GM12801 (cell line): ENCODE measurements around the gene OTOS.

Experiments
- TF ChIP-seq, protein P1 (sequence below): IDR thresholded peaks from one replicate; pipeline ENCODE4 v1.5.1; 2011; ENCODE audit warnings: control low read depth; ENCODE audit not compliant: insufficient read length; ENCODE audit errors: extremely low read depth

OTOS gene

GRCh38 chr2:240166191-240166590 is 25.7 kb upstream of the OTOS start:
- TF ChIP-seq, protein P1, sequence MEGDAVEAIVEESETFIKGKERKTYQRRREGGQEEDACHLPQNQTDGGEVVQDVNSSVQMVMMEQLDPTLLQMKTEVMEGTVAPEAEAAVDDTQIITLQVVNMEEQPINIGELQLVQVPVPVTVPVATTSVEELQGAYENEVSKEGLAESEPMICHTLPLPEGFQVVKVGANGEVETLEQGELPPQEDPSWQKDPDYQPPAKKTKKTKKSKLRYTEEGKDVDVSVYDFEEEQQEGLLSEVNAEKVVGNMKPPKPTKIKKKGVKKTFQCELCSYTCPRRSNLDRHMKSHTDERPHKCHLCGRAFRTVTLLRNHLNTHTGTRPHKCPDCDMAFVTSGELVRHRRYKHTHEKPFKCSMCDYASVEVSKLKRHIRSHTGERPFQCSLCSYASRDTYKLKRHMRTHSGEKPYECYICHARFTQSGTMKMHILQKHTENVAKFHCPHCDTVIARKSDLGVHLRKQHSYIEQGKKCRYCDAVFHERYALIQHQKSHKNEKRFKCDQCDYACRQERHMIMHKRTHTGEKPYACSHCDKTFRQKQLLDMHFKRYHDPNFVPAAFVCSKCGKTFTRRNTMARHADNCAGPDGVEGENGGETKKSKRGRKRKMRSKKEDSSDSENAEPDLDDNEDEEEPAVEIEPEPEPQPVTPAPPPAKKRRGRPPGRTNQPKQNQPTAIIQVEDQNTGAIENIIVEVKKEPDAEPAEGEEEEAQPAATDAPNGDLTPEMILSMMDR = no peak

GRCh38 chr2:240165661-240166060 is 25.2 kb upstream of the OTOS start:
- TF ChIP-seq, protein P1 = no peak

DNA sequence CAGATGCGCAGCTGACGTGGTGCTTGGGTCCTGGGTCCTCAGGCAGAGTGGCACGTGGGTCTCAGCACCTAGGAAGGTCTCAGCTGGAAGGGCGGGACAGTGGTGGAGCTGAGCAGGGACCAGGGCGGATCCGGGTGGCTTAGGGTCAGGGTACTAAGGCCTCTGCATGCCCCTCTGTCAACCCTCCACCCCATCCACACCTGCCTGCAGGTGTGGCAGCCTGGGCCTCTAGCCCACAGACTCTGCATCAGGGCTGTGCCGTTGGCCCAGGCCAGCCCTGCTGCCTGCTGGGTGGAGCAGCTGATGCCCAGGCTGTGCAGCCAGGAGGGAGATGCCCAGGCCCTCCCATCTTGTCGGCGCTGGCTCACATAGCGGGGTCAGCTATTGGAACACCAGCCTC is 24.6 kb upstream of the OTOS start:
- TF ChIP-seq, protein P1 = no peak

- TF ChIP-seq, protein P1 = no peak
Measured at GRCh38 chr2:240164586-240164985, 24.1 kb upstream of the OTOS start.

GRCh38 chr2:240163844-240164574 is 23.6 kb upstream of the OTOS start:
- TF ChIP-seq, protein P1 = no peak

DNA sequence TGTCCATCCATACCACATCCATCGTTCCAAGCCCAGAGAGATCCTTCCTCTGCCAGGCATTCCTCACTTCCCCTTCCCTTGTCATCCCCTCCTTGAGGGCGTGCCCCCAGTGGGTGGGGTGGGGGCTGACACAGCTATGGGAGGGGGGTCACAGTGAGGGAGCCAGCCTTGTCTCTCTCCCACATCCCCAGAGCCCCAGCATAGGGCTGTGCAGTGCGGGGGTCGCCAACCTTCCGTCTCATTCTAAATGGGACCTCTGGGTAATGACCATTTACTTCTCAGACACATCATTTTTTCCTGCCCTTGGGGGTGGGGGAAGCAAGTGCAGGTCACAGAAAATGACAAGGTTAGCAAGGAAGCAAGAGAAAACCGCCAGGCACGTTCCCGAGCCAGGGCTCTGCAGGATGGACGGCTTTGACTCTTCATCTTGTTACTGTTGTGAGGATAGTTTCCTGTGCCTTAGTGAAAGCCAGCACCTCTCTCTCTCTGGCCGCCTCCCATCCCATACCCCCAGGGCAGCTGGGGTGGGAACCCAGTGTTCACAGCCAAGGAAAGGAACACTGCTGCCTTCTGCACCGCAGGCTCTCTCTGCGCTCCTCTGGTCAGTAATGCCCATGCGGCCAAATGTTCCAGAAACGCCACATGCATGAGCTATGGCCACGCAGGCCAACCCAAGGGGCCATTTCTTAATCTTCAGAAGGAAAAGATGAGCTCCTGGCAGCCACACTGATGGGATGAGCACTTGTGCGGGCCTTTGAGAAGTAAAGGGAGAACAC is 22.7 kb upstream of the OTOS start:
- TF ChIP-seq, protein P1 = no peak

DNA sequence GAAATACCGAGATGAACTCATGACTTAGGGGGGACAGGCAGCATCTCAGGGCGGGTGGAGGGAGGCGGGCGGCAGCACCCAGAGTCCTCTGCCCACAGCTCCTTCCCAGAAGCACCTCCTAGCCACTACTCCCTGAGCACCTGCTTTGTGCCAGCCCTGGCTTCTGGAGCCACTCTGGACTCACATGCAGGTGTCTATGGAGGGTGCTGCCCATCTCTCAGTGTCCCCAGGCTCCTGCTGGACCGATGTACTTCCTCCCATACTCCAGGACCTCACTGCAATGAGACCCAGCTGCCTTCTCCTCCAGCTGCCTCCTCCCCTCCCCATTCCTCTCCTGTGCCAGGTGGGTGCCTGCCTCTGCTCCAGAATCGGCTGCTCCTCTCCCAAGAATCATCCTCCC is 22.1 kb upstream of the OTOS start:
- TF ChIP-seq, protein P1 = no peak
